HG03442 (cell line): ENCODE data around the gene GPATCH4.
"Not testable (repeated sequence)": the region's sequence is repeated elsewhere in the genome, so short reads cannot be mapped to it uniquely, and the experiment has no call there.

Experiments
- ATAC-seq: cut with Tn5 transposase; IDR thresholded peaks from one replicate; pipeline ENCODE4 v1.9.1; 2021; ENCODE audit warnings: mild to moderate bottlenecking, moderate library complexity; ENCODE audit not compliant: unreplicated experiment

Gene GPATCH4

GRCh38 chr1:156601122-156601830 is at the start of gene GPATCH4:
Gene GPATCH4 (minus strand): TSS chr1:156601479.
- ATAC-seq, result no peak

GRCh38 chr1:156648951-156649350 is 47.7 kb upstream of the GPATCH4 start:
- no peak for ATAC-seq

GRCh38 chr1:156648496-156648895 is 47.2 kb upstream of the GPATCH4 start:
- ATAC-seq, result no peak

- no peak for ATAC-seq
Observed at GRCh38 chr1:156647351-156647750, 46.1 kb upstream of the GPATCH4 start.

GRCh38 chr1:156646738-156647211 is 45.5 kb upstream of the GPATCH4 start:
- no peak for ATAC-seq

DNA sequence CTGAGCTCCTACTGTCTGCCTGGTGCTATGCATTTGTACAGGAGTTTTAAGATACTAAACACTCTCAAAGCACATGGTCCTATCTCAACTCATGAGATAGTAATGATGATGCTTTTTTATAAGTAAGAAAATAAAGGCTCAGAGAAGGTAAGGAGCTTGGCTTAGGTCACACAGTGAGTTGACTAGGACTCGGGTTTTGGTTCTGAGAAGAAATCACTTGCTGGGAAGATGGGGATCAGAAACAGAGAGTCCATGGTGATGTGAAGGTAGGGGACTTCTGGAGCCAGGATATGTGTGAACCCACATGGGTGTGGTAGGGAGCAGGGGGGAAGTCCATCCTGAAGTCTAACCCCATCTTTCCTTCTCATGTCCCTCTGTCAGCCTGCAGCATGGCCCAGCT is 44.4 kb upstream of the GPATCH4 start:
- ATAC-seq, result no peak

DNA sequence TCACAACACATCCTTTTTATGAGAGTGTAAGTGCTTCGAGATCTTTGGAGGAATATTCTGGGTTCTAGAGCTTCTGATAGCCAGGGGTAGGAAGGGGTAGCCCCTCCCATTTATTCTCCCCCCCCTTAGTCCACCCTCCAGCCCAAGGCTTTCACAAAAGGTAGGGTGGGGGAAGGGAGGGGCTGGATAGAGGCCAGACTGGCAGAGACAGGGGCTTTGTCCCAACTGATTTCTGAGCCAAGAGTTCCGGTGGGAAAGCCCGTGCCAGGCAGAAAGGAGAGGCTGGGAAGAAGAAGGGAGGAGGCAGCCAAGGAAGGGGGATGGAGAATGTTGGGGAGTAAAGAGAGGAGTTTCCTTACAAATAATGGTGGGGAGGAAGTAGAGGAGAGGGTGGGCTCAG is 43.8 kb upstream of the GPATCH4 start:
- no peak for ATAC-seq

DNA sequence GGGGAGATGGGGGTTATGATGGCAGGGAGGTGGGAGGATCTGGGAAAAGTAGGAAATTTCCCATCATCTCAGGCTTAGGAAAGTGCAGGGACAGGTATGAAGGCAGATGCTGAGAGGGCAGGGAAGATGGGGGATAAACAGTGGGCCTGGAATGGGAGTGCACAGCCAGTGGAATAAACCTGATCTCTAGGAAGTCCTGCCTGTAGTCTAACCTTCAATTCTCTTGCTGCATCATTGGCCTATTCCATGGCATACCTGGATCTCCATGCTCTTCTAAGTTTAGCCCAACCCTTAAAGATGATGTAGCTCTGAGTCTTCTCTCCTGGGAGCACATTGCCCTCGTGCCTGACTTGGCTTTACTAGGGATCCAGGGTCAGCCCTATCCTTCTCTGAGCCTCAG is 43.4 kb upstream of the GPATCH4 start:
- ATAC-seq, result no peak

DNA sequence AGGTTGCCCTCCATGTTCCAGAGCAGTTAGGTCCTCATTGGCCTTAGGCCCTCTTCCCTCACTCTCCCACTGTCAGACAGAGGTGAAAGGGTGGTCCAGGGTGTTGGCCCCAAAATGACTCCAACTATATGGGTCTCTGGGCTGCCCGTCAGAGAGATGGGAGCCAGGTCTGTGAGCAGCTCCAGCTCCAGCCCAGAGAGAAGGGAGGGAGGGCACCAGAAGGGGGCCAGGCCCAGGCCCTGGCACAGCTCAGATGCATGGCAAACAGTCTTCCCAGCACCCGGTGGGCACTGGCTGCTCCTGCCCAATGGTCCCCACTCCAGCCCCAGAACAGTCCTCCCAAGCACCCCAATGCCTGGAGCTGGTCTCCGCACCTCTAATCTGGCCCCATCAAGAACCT is 42.9 kb upstream of the GPATCH4 start:
- ATAC-seq, result no peak

GRCh38 chr1:156643778-156644092 is 42.5 kb upstream of the GPATCH4 start:
- no peak for ATAC-seq

DNA sequence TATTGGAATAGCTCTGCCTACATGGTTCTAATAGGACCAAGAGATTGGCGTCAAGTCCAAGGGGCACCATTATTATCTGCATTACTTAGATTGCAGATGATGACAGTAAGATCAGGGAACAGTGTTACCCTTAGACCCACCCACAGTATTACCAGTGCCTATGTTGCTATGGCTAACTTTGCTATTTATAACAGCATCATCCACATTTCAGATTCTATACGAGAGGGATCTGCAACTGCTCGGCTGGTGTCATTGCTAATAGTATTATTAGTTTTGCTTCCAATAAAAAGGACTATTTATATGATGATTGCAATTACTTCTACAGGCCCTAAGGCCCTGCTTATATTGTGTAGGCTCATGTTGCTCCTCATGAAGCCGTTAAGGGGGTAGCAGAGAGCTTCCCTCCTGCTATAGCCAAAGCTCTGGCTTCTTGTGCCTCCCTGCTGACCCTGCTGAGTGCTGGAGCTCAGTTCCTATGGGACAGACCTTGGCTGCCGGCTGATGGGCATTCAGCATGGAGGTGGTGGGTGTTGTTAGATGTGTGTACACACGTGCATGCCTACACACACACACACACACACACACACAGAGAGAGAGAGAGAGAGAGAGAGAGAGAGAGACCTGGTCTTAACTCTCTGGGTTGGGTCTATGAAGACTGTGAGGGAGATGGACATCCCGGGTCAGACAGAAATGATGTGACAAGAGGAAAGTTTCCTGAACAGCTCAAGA is 41.9 kb upstream of the GPATCH4 start:
- no peak for ATAC-seq

- ATAC-seq, result no peak
Observed at GRCh38 chr1:156642265-156643048, 41.2 kb upstream of the GPATCH4 start.

- no peak for ATAC-seq
Observed at GRCh38 chr1:156641761-156642264, 40.5 kb upstream of the GPATCH4 start, which contains the start of gene BCAN. Gene BCAN (plus strand): TSS chr1:156642117. CDS start chr1:156646055, 3,938 bp downstream.

DNA sequence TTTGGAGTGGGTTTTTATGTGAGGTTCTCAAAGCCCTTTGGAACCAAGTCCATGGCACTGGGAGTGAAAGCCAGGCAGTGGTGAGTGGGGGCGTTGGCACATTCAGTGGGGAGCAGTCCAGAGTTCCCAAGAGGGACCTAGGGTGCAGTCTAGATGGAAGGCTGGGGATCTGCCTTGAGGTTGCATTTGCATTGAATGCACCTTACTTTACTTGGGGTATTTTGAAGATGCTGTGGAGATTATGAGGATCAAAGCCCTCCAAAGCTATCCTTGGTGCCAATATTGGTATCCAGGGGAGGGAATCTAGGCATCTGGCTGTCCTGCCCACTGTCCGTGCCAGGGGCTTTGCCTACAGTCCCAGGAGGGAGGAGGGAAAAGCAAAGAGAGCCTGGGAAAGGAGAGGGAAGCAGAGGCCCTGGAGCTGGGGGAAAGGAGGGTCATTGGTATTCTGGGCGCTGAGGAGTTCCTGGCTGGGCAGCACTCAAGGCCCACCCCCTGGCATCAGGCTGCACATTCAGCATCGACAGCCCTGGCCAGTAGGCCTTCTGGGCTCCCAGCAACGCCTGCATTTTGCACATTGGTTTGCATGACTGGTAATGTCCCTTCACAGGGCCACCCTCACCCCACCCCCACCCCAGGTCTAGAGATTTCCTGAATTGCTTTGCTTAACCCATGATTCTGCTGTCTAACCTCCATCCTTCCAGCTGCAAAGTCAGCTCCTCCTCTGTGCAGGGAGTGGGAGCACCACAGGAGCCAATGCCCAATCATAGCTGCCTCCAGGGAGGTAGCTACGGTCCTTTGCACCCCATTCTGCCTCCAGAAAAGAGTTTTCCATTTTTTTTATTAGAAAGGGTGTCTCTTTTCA is 39.8 kb upstream of the GPATCH4 start:
- no peak for ATAC-seq

DNA sequence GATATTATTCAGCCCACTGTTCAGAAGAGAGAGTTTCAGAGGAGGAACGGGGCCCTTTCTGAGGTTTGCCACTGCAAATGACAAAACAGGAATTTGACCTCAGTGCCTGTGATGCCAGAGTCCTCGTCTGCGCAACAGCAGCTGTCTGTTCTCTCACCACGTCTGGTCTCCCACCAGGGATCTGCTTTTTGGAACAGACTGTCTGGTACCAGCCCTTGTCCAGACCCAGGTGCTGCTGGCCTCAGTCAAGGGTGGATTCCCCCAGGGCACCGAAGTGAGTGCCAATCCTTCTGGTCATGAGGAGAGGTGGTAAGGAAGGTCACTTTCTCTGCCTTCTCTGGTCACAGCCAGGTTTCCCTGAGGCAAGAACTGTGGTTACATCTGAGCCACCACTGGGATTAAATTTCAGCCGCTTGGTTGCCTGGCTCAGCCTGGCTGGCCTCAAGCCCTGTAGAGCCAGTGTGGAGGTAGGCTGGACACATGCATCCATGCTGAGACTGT is 38.4 kb upstream of the GPATCH4 start:
- no peak for ATAC-seq

DNA sequence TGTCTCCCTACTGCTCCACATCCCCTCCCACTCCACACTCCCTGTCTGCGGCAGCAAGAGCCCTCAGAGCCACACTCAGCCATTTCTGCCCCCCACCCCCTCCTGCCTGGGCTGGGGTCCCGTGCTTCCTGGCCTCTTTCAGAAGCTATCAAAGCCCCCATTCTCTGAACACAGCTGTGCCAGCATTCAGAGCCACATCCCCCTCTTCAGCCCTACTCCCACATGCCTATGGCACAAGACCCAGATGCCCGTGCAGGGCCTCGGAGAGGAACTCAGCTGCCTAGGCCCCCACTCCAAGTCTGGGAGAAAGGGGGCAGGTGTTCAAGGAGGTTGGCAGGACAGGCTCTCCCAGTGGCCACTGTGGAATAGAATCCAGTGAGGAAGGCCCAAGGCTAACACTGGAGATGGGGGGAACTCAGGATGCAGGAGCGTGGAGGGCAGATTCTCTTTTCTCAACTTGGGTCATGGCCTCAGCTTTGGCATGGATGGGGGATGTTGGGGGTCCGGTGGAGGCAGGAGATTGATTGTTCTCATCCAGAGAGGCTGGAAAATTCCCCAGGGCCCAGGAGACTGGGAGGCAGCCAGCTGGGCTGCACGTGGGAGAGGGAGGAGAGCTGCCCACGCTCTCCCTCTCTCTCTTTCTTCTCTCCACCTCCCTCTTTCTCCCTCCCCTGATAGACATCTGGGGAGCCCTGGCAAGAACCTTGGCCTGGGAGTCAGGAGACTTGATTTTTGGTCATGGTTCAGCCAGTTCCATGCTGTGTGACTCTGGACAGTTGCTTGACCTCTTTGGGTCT is 37.1 kb upstream of the GPATCH4 start:
- ATAC-seq, result no peak

DNA sequence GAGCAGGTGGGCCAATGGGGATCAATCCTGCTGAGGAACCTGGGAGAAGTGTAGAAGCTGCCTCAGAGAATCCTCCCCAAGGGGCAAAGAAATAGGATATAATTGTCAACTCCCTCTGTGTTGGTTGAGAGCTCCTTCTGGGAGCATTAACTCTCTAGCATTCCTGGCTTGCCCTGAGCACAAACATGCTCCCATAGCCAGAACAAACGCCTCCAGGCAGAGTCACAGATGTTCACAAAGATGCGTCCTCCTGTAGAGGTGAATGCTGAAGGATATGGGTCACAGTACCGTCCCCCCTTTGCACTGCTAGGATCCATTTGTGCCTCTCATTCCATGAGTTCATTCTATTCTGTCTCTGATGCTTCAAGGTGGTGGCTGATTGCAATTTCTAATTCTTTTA is 31.1 kb upstream of the GPATCH4 start:
- no peak for ATAC-seq

GRCh38 chr1:156631152-156631551 is 29.9 kb upstream of the GPATCH4 start:
- not testable (repeated sequence) for ATAC-seq

DNA sequence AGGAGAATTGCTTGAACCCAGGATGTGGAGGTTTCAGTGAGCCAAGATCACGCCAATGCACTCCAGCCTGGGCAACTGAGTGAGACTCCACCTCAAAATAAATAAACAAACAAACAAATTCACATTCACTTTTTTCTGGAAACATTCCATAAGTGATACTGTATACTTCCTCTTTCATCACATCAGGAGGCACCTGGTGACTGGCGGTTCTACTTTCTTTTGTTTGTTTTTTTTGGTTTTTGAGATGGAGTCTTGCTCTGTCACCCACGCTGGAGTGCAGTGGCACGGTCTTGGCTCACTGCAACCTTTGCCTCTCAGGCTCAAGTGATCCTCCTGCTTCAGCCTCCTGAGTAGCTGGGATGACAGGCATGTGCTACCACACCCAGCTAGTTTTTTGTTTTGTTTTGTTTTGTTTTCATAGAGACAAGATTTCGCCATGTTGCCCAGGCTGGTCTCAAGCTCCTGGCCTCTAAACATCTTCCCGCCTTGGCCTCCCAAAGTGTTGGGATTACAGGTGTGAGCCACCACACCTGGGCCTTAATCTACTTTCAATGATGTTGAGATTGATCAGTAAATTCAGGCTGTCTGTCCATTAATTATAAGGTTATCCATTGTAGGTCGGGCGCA is 28.7 kb upstream of the GPATCH4 start:
- ATAC-seq, result no peak
